Esophagus muscularis mucosa (tissue), 4 donors: ENCODE measurements around the gene FGD5. TPM values are rescaled to one million over a fixed set of nuclear protein-coding genes. Genes with fewer than 3 reads are reported as not detected.

Experiments used
- DNase-seq: peaks from one replicate; pipeline ENCODE4 v3.0.0-alpha.2; 2017; ENCODE audit errors: extremely low spot score
- H3K27ac ChIP-seq, 4 donors: fragments of 200-600 bp; sonication (generic); replicated peaks in 1 of 4; 1 replicate in 3 of 4; 2 replicates in 1 of 4; pipeline ENCODE4 v1.5.1; 2016 to 2019; ENCODE audit warnings: mild to moderate bottlenecking in 1 of 4
- H3K27me3 ChIP-seq, 4 donors: fragments of 200-600 bp; sonication (generic); one replicate each; pipeline versions ENCODE4 v1.5.1 to v1.6.0; 2016 to 2019
- H3K36me3 ChIP-seq, 4 donors: fragments of 200-600 bp; sonication (generic); one replicate each; pipeline ENCODE4 v1.5.1; 2016 to 2019
- H3K4me1 ChIP-seq, 4 donors: fragments of 200-600 bp; sonication (generic); one replicate each; pipeline ENCODE4 v1.5.1; 2016 to 2019
- H3K4me3 ChIP-seq, 4 donors: fragments of 200-600 bp; sonication (generic); 1 replicate in 2 of 4; 2 replicates in 2 of 4; pipeline ENCODE4 v1.5.1; 2016 to 2019; ENCODE audit warnings: mild to moderate bottlenecking in 4 of 4, moderate library complexity in 1 of 4
- H3K9me3 ChIP-seq, 4 donors: fragments of 200-600 bp; sonication (generic); 1 replicate in 3 of 4; 2 replicates in 1 of 4; pipeline ENCODE4 v1.5.1; 2016 to 2019
- EP300 ChIP-seq: sonication (generic); formaldehyde crosslinking; IDR thresholded peaks from one replicate; pipeline ENCODE4 v1.6.1; 2017; ENCODE audit warnings: antibody characterized with exemption
- POLR2A ChIP-seq: fragments of 450-650 bp; IDR thresholded peaks from one replicate; pipeline ENCODE4 v1.6.1; 2017; ENCODE audit warnings: antibody characterized with exemption, moderate library complexity, mild to moderate bottlenecking, low read depth
- POLR2AphosphoS5 ChIP-seq, 2 donors: sonication (generic); formaldehyde crosslinking; IDR thresholded peaks; one replicate each; pipeline ENCODE4 v1.6.1; 2017; ENCODE audit warnings: antibody characterized with exemption in 2 of 2
- WGBS: methylation state at CpG from one replicate; pipeline ENCODE4 v1.1.5; 2018; 5-methylcytosine and 5-hydroxymethylcytosine counted together
- intact Hi-C: fragments of 100-400 bp; cut with DNase I; formaldehyde crosslinking; loops from one replicate; pipeline ENCODE4 v1.15.1; 2023
- total RNA-seq, 4 donors: library from RNA; depleted of rRNA; stranded (reverse); fragments of >200 nt; gene quantifications; one replicate each; pipeline versions ENCODE4 v1.1.0 to v1.2.1, GENCODE V29; 2016
- TF ChIP-seq, protein P1 (sequence below), 3 experiments: fragments of 200-600 bp in 2 of 3; fragments of 450-650 bp in 1 of 3; sonication (generic) in 2 of 3; IDR thresholded peaks; one replicate each; pipeline ENCODE4 v1.5.1; 2017 to 2019; ENCODE audit warnings: antibody characterized with exemption in 3 of 3, mild to moderate bottlenecking in 2 of 3, moderate library complexity in 1 of 3

Gene FGD5
- total RNA-seq, 4 donors from 2014 or later, result 15.4 to 21.1 (median 16.1) TPM

DNA sequence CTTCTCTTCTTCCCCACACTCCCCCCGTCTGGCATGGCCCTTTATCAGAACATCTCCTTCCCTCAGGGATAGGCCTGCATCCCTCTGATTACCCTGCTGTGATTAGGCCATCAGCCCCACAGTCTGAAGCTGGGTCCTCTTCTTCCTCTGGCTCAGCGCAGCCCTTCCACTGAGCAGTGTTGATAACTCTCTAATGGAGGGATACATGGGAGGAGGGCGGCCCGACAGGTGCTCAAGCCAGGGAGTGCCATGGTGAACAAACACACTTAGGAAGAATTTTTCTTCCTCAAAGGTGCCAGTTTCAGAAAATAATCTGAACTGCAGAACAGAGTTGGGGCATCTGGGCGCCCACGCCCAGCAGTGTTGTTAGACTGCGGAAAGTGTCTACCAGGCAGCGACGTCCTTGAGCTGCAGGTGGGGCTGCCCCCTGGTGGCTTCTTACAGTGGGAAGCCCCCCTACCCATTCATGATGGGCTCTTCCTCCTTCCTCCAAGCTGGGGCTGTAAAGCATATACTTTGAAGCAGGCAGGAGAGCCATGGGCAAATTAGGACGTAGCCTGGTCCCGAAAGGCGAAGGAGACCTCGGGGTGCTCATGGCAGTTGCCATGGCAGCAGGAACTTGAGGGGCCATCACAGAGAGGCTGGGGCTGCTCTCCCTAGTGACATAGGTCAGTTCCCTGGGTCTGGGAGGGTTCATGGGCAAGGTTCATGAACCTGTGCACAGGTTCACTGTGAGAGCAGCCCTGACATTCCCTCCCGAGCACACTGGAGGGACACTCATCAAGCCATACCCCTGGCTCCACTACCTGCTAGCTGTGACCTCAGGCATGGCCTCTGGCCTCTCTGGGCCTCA, 95.4 kb downstream of the FGD5 start:
- TF ChIP-seq POLR2AphosphoS5 (IDR thresholded peaks at IDR 0.05) (no peak), POLR2A (no peak), EP300 (no peak)
- TF ChIP-seq, protein P1, sequence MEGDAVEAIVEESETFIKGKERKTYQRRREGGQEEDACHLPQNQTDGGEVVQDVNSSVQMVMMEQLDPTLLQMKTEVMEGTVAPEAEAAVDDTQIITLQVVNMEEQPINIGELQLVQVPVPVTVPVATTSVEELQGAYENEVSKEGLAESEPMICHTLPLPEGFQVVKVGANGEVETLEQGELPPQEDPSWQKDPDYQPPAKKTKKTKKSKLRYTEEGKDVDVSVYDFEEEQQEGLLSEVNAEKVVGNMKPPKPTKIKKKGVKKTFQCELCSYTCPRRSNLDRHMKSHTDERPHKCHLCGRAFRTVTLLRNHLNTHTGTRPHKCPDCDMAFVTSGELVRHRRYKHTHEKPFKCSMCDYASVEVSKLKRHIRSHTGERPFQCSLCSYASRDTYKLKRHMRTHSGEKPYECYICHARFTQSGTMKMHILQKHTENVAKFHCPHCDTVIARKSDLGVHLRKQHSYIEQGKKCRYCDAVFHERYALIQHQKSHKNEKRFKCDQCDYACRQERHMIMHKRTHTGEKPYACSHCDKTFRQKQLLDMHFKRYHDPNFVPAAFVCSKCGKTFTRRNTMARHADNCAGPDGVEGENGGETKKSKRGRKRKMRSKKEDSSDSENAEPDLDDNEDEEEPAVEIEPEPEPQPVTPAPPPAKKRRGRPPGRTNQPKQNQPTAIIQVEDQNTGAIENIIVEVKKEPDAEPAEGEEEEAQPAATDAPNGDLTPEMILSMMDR (IDR thresholded peaks at IDR 0.05), result no peak
- DNase-seq, result no peak
- Histone ChIP-seq H3K9me3 (no peaks in the 10 kb centered on the region), H3K4me1 (peaks cover 0 to 7% (median 2%) of the 10 kb centered on the region in 4 donors), H3K4me3 (no peak overlapping the region), H3K36me3 (peaks cover 0 to 46% (median 16%) of the 10 kb centered on the region in 4 donors), H3K27ac (no peak overlapping the region), H3K27me3 (no peaks in the 10 kb centered on the region)
- intact Hi-C loops, result no loop called here
- 88% methylated on average over 14 of the region's 14 CpGs for WGBS

DNA sequence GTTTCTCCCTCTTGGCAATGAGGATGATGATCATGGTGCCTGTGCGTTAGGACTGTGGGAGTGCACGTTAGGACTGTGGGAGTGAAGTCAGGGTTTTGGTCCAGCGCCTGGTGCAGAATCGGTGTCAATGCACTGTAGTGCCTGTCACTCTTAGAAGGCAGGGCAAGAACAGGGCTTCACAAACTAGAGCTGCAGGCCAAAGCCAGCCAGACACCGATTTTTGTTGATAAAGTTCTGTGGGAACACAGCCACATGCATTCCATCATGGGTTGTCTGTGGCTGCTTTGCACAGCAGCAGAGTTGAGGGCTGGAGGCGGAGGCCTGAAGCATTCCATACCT, 96.0 kb downstream of the FGD5 start:
- no peaks in the 10 kb centered on the region for H3K27me3 ChIP-seq
- intact Hi-C loops, result no loop called here
- H3K4me1 ChIP-seq, result peaks cover 0 to 7% (median 2%) of the 10 kb centered on the region in 4 donors
- 67% methylated on average over 5 of the region's 6 CpGs for WGBS
- no peak for TF ChIP-seq EP300
- TF ChIP-seq POLR2A, result no peak
- no peak for TF ChIP-seq POLR2AphosphoS5 (IDR thresholded peaks at IDR 0.05)
- TF ChIP-seq, protein P1 (IDR thresholded peaks at IDR 0.05), result no peak
- no peak for DNase-seq
- H3K4me3 ChIP-seq, result no peak overlapping the region
- H3K9me3 ChIP-seq, result no peaks in the 10 kb centered on the region
- peaks cover 0 to 52% (median 17%) of the 10 kb centered on the region in 4 donors for H3K36me3 ChIP-seq
- H3K27ac ChIP-seq, result no peak overlapping the region

DNA sequence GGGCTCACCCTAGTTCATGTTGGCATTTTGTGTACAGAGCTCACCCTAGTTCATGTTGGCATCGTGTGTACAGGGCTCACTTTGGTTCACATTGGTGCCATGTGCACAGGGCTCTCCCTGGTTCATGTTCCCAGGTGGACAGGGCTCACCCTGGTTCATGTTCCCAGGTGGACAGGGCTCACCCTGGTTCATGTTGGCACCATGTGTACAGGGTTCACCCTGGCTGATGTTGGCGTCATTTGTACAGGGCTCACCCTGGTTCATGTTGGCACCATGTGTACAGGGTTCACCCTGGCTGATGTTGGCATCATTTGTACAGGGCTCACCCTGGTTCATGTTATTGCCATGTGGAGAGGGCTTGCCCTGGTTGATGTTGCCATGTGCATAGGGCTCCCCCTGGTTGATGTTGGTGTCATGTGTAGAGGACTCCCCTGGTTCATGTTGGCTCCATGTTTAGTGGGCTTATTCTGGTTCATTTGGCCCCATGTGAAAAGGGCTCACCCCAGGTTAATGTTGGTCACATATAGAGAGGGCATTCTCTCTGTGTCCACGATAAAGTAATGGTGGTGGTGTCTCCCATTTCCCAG, 97.0 kb downstream of the FGD5 start:
- H3K9me3 ChIP-seq, result no peaks in the 10 kb centered on the region
- H3K4me1 ChIP-seq, result peaks cover under 1 to 7% (median 3%) of the 10 kb centered on the region in 4 donors
- intact Hi-C loops, result no loop called here
- WGBS, result 93% methylated on average over 2 of the region's 3 CpGs
- H3K27me3 ChIP-seq, result no peaks in the 10 kb centered on the region
- H3K36me3 ChIP-seq, result peaks cover 0 to 48% (median 19%) of the 10 kb centered on the region in 4 donors
- DNase-seq, result no peak
- no peak overlapping the region for H3K4me3 ChIP-seq
- no peak overlapping the region for H3K27ac ChIP-seq
- TF ChIP-seq, protein P1 (IDR thresholded peaks at IDR 0.05), result no peak
- TF ChIP-seq POLR2A (no peak), POLR2AphosphoS5 (IDR thresholded peaks at IDR 0.05) (no peak), EP300 (no peak)

DNA sequence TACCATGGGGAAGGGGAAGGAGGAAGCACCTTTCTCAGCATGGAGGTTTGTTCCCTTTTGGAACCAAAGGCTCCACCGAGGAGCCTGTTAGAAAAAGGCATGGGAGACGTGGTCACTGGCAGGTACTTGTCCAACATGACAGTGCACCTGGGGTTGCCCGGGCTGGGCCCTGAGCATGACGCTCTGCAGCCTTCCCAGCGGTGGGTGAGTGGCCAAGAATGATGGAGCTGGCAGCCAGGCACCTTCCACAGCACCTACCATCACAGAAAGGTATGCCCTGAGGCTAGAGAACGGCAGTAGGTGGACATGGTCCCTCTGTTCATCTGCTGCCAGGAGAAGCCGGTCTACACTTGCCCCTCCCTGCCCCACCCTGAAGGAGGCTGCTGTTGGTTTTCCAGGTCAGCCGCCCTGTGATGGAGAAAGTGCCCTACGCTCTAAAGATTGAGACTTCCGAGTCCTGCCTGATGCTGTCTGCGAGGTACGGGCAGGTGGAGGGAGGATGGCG, 99.6 kb downstream of the FGD5 start:
- no peaks in the 10 kb centered on the region for H3K9me3 ChIP-seq
- DNase-seq, result no peak
- no peak overlapping the region for H3K27ac ChIP-seq
- no peaks in the 10 kb centered on the region for H3K27me3 ChIP-seq
- TF ChIP-seq, protein P1 (IDR thresholded peaks at IDR 0.05), result no peak
- peaks cover 7 to 16% (median 11%) of the 10 kb centered on the region in 4 donors for H3K4me1 ChIP-seq
- no peak overlapping the region for H3K4me3 ChIP-seq
- peaks cover 0 to 50% (median 21%) of the 10 kb centered on the region in 4 donors for H3K36me3 ChIP-seq
- WGBS, result 76% methylated on average over 12 of the region's 13 CpGs
- intact Hi-C loops, result no loop called here
